Stimulated activated CD8-positive, alpha-beta memory T cell treated with anti-CD3 and anti-CD28 coated beads, Interleukin-7, amount 100 ng/mL, for 24 hours (primary cell): Measurements from ENCODE around the gene USP34.

Experiments used
- DNase-seq: peaks from one replicate; pipeline ENCODE4 v3.0.0-alpha.2; 2020; ENCODE audit warnings: low read depth

USP34 gene

GRCh38 chr2:61291851-61292575 lies 178.9 kb downstream of the USP34 start:
- no peak for DNase-seq

DNA sequence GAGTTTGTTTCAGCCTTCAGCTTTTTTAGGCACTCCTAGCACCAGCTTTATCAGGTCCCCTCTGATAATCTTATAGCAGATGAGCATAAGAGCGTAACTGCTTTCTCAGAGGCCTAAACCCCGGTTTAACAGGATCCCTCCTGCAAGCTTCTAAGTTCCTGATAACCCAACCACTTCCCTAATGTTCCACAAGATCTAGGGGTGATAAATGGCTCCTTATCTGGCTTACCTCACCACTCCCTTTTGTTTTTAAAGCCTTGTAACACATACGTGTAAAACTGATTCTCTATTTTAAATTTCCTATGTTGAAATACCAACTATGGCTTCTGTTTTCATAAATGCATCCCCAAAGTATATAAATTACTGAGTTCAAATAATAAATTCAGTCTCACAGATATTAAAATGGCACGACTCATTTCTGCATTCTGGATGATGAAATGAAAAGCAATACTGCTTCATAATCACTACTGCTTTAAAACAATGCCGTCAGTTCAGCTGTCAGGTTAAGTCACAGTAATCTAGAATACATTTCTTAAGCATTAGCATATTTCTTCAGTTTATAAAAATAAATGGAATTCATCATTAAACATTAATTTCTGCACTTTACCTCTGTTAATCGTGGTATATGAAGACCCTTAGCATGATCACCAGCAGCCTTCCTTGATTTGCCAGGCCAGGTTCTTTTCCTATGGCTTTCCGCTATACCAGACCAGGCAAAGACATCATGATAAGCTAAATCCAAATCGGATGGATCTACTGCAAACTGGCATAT lies 182.6 kb downstream of the USP34 start:
- DNase-seq, result no peak

GRCh38 chr2:61287254-61287653 lies 183.6 kb downstream of the USP34 start:
- no peak for DNase-seq

DNA sequence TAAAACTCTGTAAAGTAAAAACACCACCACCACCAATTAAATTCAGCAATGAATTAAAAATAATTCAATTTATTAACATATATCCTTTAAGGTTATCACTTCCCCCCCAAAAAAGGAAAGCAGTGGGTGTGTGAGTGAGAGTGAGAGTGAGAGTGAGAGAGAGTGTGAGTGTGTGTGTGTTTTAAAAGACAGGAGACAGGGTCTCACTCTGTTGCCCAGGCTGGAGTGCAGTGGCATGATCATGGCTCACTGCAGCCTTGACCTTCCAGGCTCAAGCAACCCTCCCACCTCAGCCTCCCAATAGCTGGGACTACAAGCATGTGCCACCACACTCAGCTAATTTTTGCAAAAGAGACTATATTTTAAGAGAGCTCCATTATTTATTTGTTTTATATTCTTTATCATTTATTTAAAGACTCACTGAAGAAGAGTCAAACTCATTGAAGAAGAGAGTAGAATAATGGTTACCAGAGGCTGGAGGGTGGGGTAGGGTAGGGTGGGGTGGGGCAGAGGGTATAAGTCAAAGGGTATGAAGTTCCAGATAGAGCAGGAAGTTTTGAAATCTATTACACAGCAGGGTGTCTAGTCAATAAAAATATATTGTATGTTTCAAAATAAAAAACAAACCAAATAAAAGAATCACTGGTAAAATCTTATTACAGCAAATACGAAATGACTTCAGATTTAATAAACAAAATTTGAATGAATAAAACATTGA lies 187.3 kb downstream of the USP34 start:
- no peak for DNase-seq

DNA sequence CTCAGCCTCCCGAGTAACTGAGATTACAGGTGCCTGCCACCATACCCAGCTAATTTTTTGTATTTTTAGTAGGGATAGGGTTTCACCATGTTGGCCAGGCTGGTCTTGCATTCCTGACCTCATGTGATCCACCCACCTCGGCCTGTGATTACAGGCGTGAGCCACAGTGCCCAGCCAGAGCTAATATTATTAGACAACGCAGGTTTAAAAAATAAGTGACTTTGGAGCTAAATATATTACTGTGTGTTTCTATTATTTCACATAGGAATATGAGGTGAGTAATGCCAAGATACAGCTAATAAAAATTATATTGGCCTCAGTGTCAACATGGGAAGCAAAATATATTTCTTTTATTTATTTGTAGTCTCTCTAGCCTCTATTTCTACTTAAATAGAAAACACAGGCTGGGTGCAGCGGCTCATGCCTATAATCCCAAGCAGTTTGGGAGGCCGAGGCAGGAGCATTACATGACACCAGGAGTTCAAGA lies 188.7 kb downstream of the USP34 start:
- no peak for DNase-seq

GRCh38 chr2:61281321-61281720 lies 189.6 kb downstream of the USP34 start:
- no peak for DNase-seq

- no peak for DNase-seq
These were observed 193.1 kb downstream of the USP34 start for GRCh38 chr2:61277756-61278155.

DNA sequence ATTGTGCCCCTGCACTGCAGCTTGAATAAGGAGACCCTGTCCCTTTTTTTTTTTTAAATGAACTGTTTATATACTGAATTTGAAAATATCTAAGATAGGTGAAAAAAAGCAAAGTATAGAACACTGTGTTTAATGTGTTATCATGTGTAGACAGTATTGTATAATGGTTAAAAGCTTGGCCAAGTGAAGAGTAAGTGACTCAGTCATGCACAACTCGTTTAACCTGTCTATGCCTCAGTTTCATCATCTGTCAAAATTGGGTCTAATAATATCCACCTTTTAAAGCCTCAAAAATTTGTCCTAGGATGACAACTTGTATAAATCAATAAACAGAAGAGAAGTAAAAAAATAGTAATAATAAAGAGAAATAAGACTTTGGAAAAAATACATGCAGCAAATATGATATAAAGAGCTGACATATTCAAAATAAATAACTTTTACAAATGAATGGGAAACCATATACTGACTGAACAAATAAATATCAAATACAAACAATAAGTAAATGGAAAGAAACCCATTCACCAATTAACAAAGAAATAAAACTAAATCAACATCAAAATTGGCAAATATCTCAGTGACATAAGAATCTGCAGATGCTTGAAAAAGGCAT lies 195.2 kb downstream of the USP34 start:
- DNase-seq, result no peak

DNA sequence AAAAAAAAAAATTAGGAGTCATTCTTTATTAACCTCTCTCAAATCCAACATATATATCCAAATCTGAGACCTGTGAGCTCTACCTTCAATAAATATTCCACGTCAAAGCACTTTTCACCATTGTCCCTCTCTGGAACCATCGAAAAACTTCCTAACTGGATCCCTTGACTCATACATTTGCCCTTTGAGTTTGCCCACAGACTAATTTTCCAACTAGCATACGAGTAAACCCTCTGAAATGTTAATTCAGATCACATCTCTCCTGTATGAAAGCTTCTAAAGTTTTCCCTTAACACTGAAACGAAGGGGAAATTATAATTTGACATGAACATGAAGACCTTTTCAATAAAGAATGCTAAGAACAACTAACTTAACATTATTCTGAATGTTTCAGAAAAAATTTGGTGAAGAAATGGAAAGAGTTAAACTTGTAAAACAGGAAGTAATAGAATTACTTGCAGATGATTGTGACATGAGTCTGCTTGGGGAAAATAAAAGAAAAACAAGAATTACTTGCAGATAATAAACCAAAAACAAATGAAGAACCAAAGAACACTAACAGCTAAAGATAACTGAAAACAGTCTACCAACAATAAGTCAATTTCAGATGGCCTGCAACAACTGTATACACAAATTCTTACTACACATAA lies 198.3 kb downstream of the USP34 start:
- no peak for DNase-seq

DNA sequence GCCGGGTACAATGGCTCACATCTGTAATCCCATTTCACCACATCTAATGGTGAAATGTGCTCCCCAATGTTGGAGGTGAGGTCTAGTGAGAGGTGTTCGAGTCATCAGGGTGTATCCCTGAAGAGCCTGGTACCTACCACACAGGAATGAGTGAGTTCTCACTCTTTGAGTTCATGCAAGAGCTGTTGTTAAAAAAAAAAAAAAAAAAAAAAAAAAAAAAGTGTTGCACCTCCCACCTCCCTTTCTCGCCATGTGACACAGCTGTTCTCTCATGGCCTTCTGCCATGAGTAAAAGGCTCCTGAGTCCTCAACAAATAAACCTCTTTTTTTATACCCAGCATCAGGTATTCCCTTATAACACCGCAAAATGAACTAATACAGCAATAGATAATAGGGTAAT lies 202.6 kb downstream of the USP34 start:
- DNase-seq, result no peak

- no peak for DNase-seq
These were observed 204.0 kb downstream of the USP34 start for GRCh38 chr2:61266632-61267505.

GRCh38 chr2:61263830-61264229 lies 207.1 kb downstream of the USP34 start:
- DNase-seq, result no peak

- DNase-seq, result no peak
These were observed 208.2 kb downstream of the USP34 start for GRCh38 chr2:61262699-61263098.

GRCh38 chr2:61257446-61257845 lies 213.4 kb downstream of the USP34 start:
- no peak for DNase-seq

- no peak for DNase-seq
These were observed 215.1 kb downstream of the USP34 start for GRCh38 chr2:61255580-61256437.

- no peak for DNase-seq
These were observed 216.4 kb downstream of the USP34 start for GRCh38 chr2:61254536-61254935.

DNA sequence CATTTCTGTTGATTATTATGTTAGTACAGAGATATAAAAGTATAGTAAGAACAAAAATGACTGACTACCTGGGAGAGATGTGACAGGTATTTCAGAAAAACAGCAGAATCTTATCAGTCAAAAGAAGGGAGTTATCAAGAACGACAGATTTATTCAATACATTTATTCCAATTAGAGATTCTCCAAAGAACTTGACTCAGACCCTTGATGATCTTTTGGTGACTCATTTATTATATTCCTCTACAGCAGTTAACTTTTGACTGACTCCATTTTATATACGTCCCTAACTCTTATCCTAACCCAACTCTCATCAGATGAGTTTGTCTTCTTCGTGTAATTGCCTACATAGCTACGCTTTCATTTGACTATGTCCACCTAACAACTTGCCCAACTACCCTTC lies 217.8 kb downstream of the USP34 start:
- no peak for DNase-seq

GRCh38 chr2:61252031-61252430 lies 218.9 kb downstream of the USP34 start:
- DNase-seq, result no peak

- no peak for DNase-seq
These were observed 221.3 kb downstream of the USP34 start for GRCh38 chr2:61249521-61250071.
